Activated T-cell treated with anti-CD3 and anti-CD28 coated beads for 1 hour (primary cell): Measurements from ENCODE around the gene HIPK3.
"Not testable (repeated sequence)": the region's sequence is repeated elsewhere in the genome, so short reads cannot be mapped to it uniquely, and the experiment has no call there.

Experiments
- DNase-seq: peaks from one replicate; pipeline ENCODE4 v3.0.0-alpha.2; 2020; ENCODE audit warnings: low read depth

The HIPK3 gene

GRCh38 chr11:33257160-33257896 is at the start of gene HIPK3:
Gene HIPK3 (plus strand): TSS chr11:33257381.
- DNase-seq = peak; percentile 51

- DNase-seq = no peak
Measured at GRCh38 chr11:33207408-33207985, 49.7 kb upstream of the HIPK3 start.

- no peak for DNase-seq
Measured at GRCh38 chr11:33208150-33208549, 49.0 kb upstream of the HIPK3 start.

- no peak for DNase-seq
Measured at GRCh38 chr11:33211153-33211552, 46.0 kb upstream of the HIPK3 start.

GRCh38 chr11:33211580-33211979 is 45.6 kb upstream of the HIPK3 start:
- DNase-seq = no peak

- no peak for DNase-seq
Measured at GRCh38 chr11:33214187-33214586, 43.0 kb upstream of the HIPK3 start.

- DNase-seq = no peak
Measured at GRCh38 chr11:33214767-33215166, 42.4 kb upstream of the HIPK3 start.

GRCh38 chr11:33216676-33217075 is 40.5 kb upstream of the HIPK3 start:
- not testable (repeated sequence) for DNase-seq

- no peak for DNase-seq
Measured at GRCh38 chr11:33222052-33222750, 35.0 kb upstream of the HIPK3 start.

GRCh38 chr11:33225371-33225770 is 31.8 kb upstream of the HIPK3 start:
- DNase-seq = no peak

GRCh38 chr11:33227578-33228261 is 29.5 kb upstream of the HIPK3 start:
- DNase-seq = no peak

- no peak for DNase-seq
Measured at GRCh38 chr11:33234397-33235190, 22.6 kb upstream of the HIPK3 start.

- DNase-seq = no peak
Measured at GRCh38 chr11:33237039-33237597, 20.1 kb upstream of the HIPK3 start.

GRCh38 chr11:33242575-33242974 is 14.6 kb upstream of the HIPK3 start:
- no peak for DNase-seq

- not testable (repeated sequence) for DNase-seq
Measured at GRCh38 chr11:33243654-33244053, 13.5 kb upstream of the HIPK3 start.

GRCh38 chr11:33248416-33248971 is 8.7 kb upstream of the HIPK3 start:
- no peak for DNase-seq

- no peak for DNase-seq
Measured at GRCh38 chr11:33256031-33256812, 959 bp upstream of the HIPK3 start.

- DNase-seq = no peak
Measured at GRCh38 chr11:33256813-33257159, 395 bp upstream of the HIPK3 start.

- peak; percentile 59 for DNase-seq
Measured at GRCh38 chr11:33257897-33258630, 883 bp downstream of the HIPK3 start.
